Mammary epithelial cell (primary cell): ENCODE data around the gene PLCH1.

ENCODE experiments used
- CTCF ChIP-seq, 2 donors: IDR thresholded peaks in 1 of 2; conservative IDR thresholded peaks in 1 of 2; 2 replicates each; pipeline ENCODE4 v1.5.1; 2011 to 2012; ENCODE audit warnings: inconsistent platforms in 2 of 2, low read length in 2 of 2, mild to moderate bottlenecking in 2 of 2, control low read depth in 1 of 2, low read depth in 1 of 2; ENCODE audit not compliant: insufficient read depth in 1 of 2; ENCODE audit errors: extremely low read depth in 1 of 2
- EZH2 ChIP-seq: IDR thresholded peaks from 2 replicates; pipeline ENCODE4 v1.6.1; 2012; ENCODE audit warnings: low read length, inconsistent platforms, borderline replicate concordance

GRCh38 chr3:155465664-155466063 lies 279.2 kb downstream of the PLCH1 start:
- TF ChIP-seq CTCF (conservative IDR thresholded peaks at IDR 0.05 in 1 of 2, IDR thresholded peaks at IDR 0.05 in 1 of 2; ENCODE audit: extremely low read depth in 1 of 2, insufficient read depth in 1 of 2, low read depth in 1 of 2, low read length in 2 of 2) (no peak), EZH2 (no peak)
